CD4-positive, alpha-beta T cell (primary cell): ENCODE measurements around the gene SPINT1. TPM values are rescaled to one million over a fixed set of nuclear protein-coding genes. Genes with fewer than 3 reads are reported as not detected.
"Not testable (repeated sequence)": the region's sequence is repeated elsewhere in the genome, so short reads cannot be mapped to it uniquely, and the experiment has no call there.

Experiments used
- ATAC-seq: fragments of 200-7000 bp; cut with Tn5 transposase; one replicate; pipeline ENCODE4 v1.10.0; 2022; ENCODE audit warnings: mild to moderate bottlenecking; ENCODE audit not compliant: poor library complexity
- CTCF ChIA-PET: fragments of 350-600 bp; sonication (Branson Sonifier 250); formaldehyde crosslinking; loops from one replicate; lab custom pipeline; 2021; ENCODE audit warnings: antibody characterized with exemption, inconsistent platforms; lab: Charles Lee
- POLR2A ChIA-PET: fragments of 350-600 bp; sonication (Branson Sonifier 250); formaldehyde crosslinking; loops from one replicate; lab custom pipeline; 2021; ENCODE audit warnings: antibody characterized with exemption, inconsistent platforms; lab: Charles Lee
- DNase-seq, 14 experiments: peaks; one replicate each; pipeline ENCODE4 v3.0.0-alpha.2; 2013 to 2020; ENCODE audit warnings: mixed read lengths in 2 of 14
- H3K27ac ChIP-seq, 2 donors: one replicate each; pipeline versions ENCODE4 v1.5.1 to v1.7.0; 2013; ENCODE audit warnings: low read length in 2 of 2, low read depth in 1 of 2, mild to moderate bottlenecking in 1 of 2
- H3K27me3 ChIP-seq, 2 experiments: 1 replicate in 1 of 2; 2 replicates in 1 of 2; pipeline versions ENCODE4 v1.6.1 to v1.7.0; 2013; ENCODE audit warnings: low read length in 2 of 2, control low read depth in 1 of 2, mild to moderate bottlenecking in 1 of 2, moderate library complexity in 1 of 2; ENCODE audit not compliant: insufficient read depth in 2 of 2, control insufficient read depth in 1 of 2
- H3K36me3 ChIP-seq: one replicate; pipeline ENCODE4 v1.6.1; 2013; ENCODE audit warnings: low read length, control low read depth; ENCODE audit not compliant: insufficient read depth
- H3K4me1 ChIP-seq: one replicate; pipeline ENCODE4 v1.6.1; 2013; ENCODE audit warnings: low read length, control low read depth; ENCODE audit not compliant: insufficient read depth
- H3K4me3 ChIP-seq: one replicate; pipeline ENCODE4 v1.5.1; 2013; ENCODE audit warnings: mild to moderate bottlenecking, low read length, moderate library complexity
- H3K9me3 ChIP-seq, 2 experiments: 1 replicate in 1 of 2; 2 replicates in 1 of 2; pipeline versions ENCODE4 v1.6.1 to v1.7.0; 2013; ENCODE audit warnings: low read length in 2 of 2, mild to moderate bottlenecking in 2 of 2, control low read depth in 1 of 2, moderate library complexity in 1 of 2; ENCODE audit not compliant: control insufficient read depth in 1 of 2, insufficient read depth in 1 of 2
- H3K27ac Mint-ChIP-seq: one replicate; pipeline ENCODE4 v1.8.0; 2020; ENCODE audit warnings: mixed read lengths
- H3K27me3 Mint-ChIP-seq: one replicate; pipeline ENCODE4 v1.8.0; 2021; ENCODE audit warnings: mixed read lengths
- H3K36me3 Mint-ChIP-seq: one replicate; pipeline ENCODE4 v1.8.0; 2021; ENCODE audit warnings: low read depth, mixed read lengths
- H3K4me1 Mint-ChIP-seq: one replicate; pipeline ENCODE4 v1.8.0; 2021; ENCODE audit warnings: low read depth, mixed read lengths
- H3K4me3 Mint-ChIP-seq: one replicate; pipeline ENCODE4 v1.8.0; 2020; ENCODE audit warnings: mild to moderate bottlenecking, mixed read lengths
- H3K9me3 Mint-ChIP-seq: one replicate; pipeline ENCODE4 v1.8.0; 2020; ENCODE audit warnings: mixed read lengths
- intact Hi-C, 2 experiments: fragments of 100-400 bp; cut with DNase I in 1 of 2; cut with micrococcal nuclease in 1 of 2; formaldehyde crosslinking; loops; one replicate each; pipeline versions ENCODE4 v1.15.1 to v1.9.0; 2023 to 2025; cut with DNase I, micrococcal nuclease
- total RNA-seq, 174 experiments: library from RNA in 2 of 174; stranded (reverse) in 2 of 174; gene quantifications; one replicate each; pipeline ENCODE4 v1.2.3 and lab custom pipeline; 2021 to 2026
- TF ChIP-seq, protein P1 (sequence below): fragments of 200-600 bp; IDR thresholded peaks from one replicate; pipeline ENCODE4 v1.8.0; 2022; ENCODE audit warnings: antibody characterized with exemption, mild to moderate bottlenecking

Gene SPINT1
- total RNA-seq, 2 experiments from 2014 or later = 1.0 to 1.6 TPM

DNA sequence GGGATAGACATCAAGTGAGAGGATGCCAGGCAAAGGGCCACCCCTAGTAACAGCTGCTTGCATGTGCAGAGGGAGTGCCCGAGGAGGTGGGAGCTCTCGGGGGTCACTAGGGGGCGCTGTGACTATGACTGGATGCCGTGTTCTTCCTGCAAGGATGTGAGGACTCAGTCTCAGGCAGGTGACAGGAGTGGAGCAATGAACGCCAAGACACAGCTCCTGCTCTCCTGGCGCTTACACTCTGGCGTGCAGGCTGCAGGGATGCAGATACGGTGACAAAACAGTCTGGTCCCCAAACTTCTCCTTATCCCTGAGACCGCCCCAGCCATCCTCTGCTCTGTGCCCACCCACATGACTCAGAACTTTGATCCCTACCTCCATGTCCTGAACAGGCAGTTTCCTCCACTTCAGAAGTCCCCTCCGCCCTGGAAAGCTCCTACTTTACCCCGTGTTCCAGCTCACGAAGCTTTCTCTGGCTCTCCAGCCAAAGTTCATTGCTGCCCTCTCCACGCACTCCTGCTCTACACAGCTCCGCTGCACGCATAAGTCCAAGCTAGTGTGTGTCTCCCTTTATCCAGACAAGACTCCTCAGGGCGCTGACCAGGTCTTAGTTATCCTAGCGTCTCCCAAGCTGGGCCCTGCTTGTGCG, 15.5 kb downstream of the SPINT1 start:
- peaks cover 18% of the 10 kb centered on the region for H3K4me1 ChIP-seq
- H3K27ac ChIP-seq = no peak overlapping the region
- Mint-ChIP-seq H3K4me3 (no peak overlapping the region), H3K4me1 (peaks cover 14% of the 10 kb centered on the region), H3K27me3 (no peaks in the 10 kb centered on the region), H3K9me3 (no peaks in the 10 kb centered on the region), H3K36me3 (no peaks in the 10 kb centered on the region), H3K27ac (no peak overlapping the region)
- CTCF ChIA-PET = interaction anchor here (0.7 to 6.1 kb wide), 21 partner anchors 9 to 326 kb away, joined by 3 to 135 read pairs (median 5); partner anchors contain the start of genes CHAC1, DNAJC17, RHOV and VPS18
- POLR2A ChIA-PET = interaction anchor here (0.7 to 3.3 kb wide), 5 partner anchors 14 to 44 kb away, joined by 4 to 55 read pairs (median 6); partner anchors contain the start of genes SPINT1 and VPS18
- peak; percentile 79 for ATAC-seq
- TF ChIP-seq, protein P1, sequence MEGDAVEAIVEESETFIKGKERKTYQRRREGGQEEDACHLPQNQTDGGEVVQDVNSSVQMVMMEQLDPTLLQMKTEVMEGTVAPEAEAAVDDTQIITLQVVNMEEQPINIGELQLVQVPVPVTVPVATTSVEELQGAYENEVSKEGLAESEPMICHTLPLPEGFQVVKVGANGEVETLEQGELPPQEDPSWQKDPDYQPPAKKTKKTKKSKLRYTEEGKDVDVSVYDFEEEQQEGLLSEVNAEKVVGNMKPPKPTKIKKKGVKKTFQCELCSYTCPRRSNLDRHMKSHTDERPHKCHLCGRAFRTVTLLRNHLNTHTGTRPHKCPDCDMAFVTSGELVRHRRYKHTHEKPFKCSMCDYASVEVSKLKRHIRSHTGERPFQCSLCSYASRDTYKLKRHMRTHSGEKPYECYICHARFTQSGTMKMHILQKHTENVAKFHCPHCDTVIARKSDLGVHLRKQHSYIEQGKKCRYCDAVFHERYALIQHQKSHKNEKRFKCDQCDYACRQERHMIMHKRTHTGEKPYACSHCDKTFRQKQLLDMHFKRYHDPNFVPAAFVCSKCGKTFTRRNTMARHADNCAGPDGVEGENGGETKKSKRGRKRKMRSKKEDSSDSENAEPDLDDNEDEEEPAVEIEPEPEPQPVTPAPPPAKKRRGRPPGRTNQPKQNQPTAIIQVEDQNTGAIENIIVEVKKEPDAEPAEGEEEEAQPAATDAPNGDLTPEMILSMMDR = peak; percentile 83
- no peaks in the 10 kb centered on the region for H3K9me3 ChIP-seq
- intact Hi-C loops = loop anchor here in 1 of 2 experiments (1.0 to 2.0 kb wide), 2 partner anchors 35 to 325 kb away; partner anchors contain the start of gene VPS18
- no peaks in the 10 kb centered on the region for H3K27me3 ChIP-seq
- H3K4me3 ChIP-seq = no peak overlapping the region
- peaks cover 2% of the 10 kb centered on the region for H3K36me3 ChIP-seq
- peak; percentile 71 to 90 (median 80) for DNase-seq

DNA sequence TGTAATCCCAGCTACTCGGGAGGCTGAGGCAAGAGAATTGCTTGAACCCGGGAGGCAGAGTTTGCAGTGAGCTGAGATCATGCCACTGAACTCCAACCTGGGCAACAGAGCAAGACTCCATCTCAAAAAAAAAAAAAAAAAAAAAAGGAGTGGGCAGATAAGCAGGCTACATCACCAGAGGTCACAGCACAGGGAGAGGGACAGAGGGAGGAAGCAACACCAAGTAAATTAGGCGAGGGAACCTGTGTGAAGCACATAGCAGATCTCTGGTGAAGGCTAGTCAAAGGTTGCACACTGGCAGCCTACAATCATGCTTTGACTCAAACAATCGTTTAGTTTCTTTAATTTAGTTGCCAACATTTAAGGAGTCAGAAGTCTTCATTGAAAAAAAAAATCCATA, 17.3 kb downstream of the SPINT1 start:
- H3K9me3 ChIP-seq, POLR2A ChIA-PET, H3K36me3 Mint-ChIP-seq, H3K27ac Mint-ChIP-seq, intact Hi-C loops, H3K36me3 ChIP-seq, H3K9me3 Mint-ChIP-seq, ATAC-seq, H3K4me3 Mint-ChIP-seq, H3K27me3 ChIP-seq, DNase-seq, H3K27ac ChIP-seq, H3K27me3 Mint-ChIP-seq, H3K4me3 ChIP-seq: not testable (repeated sequence)
- CTCF ChIA-PET = interaction anchor here (5.3 to 6.1 kb wide), 2 partner anchors 29 to 34 kb away, joined by 54 to 135 read pairs; partner anchors contain the start of gene VPS18
- peaks cover 14% of the 10 kb centered on the region for H3K4me1 Mint-ChIP-seq
- H3K4me1 ChIP-seq = peaks cover 18% of the 10 kb centered on the region

DNA sequence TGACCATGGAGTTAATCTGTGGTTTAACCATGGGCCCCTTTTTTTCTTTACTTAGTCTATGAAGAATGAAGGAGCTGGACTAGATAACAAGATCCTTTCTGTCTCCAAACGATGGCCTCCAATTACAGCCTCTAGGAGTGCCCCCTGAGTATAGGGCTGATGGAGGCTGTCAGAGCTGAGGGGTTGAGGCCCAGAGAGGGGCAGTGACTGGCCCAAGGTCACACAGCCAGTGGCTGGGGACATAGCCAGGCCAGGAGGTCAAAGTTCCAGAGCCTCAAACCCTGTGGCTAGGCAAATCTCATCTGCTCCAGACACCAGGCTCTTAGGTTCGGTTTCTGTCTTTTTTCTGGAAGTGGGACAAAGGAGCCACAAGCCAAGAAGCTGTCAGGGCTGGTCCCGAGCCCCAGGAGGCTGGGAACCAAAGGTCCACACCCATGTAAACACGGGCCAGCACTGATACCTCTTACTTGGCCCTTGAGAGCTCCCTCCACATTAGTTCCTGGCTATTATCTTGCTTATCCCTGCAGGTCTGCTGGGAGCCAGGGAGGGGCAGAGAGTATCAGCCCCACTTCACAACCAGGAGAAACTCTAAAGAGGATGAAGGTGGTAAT, 19.9 kb downstream of the SPINT1 start:
- CTCF ChIA-PET = interaction anchor here (1.1 kb wide), 1 partner anchor 9 kb away, joined by 3 read pairs; no protein-coding TSS in a partner anchor
- Histone ChIP-seq H3K4me1 (peaks cover 9% of the 10 kb centered on the region), H3K27ac (no peak overlapping the region), H3K4me3 (no peak overlapping the region), H3K36me3 (no peaks in the 10 kb centered on the region), H3K27me3 (no peaks in the 10 kb centered on the region), H3K9me3 (no peaks in the 10 kb centered on the region)
- Mint-ChIP-seq H3K27ac (no peak overlapping the region), H3K9me3 (no peaks in the 10 kb centered on the region), H3K27me3 (no peaks in the 10 kb centered on the region), H3K4me1 (peaks cover 7% of the 10 kb centered on the region), H3K4me3 (no peak overlapping the region), H3K36me3 (no peaks in the 10 kb centered on the region)
- POLR2A ChIA-PET = no interaction called here
- intact Hi-C loops = no loop called here
- TF ChIP-seq, protein P1 = no peak
- ATAC-seq (no peak), DNase-seq (no peak)
